ENCODE results near the gene ACSS3.

Gene ACSS3

DNA sequence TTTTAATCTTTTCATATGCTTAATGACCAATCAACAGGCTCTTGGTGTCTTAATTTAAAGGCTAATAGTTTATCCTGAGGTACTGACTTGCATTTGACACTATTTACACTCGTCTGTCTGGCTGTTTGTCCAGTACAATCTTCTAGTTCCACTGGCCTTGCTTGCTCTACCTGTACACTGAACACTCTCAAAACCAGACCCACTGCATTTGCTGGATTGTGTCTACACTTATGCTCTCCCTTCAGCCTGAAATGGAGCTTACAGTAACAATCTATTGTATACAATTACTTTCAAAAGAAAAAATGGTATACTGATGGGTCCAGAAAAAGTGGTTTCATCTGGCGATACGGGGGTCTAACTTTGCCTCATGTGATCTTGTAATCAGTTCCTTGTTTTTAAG lies 2.3 kb upstream of the ACSS3 start:
- TF ChIP-seq, protein P1, sequence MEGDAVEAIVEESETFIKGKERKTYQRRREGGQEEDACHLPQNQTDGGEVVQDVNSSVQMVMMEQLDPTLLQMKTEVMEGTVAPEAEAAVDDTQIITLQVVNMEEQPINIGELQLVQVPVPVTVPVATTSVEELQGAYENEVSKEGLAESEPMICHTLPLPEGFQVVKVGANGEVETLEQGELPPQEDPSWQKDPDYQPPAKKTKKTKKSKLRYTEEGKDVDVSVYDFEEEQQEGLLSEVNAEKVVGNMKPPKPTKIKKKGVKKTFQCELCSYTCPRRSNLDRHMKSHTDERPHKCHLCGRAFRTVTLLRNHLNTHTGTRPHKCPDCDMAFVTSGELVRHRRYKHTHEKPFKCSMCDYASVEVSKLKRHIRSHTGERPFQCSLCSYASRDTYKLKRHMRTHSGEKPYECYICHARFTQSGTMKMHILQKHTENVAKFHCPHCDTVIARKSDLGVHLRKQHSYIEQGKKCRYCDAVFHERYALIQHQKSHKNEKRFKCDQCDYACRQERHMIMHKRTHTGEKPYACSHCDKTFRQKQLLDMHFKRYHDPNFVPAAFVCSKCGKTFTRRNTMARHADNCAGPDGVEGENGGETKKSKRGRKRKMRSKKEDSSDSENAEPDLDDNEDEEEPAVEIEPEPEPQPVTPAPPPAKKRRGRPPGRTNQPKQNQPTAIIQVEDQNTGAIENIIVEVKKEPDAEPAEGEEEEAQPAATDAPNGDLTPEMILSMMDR (IDR thresholded peaks at IDR 0.05; ENCODE audit: low read length, missing control alignments): no peak
- no peak for DNase-seq (ENCODE audit: low read depth)
- H3K4me3 ChIP-seq (replicated peaks; ENCODE audit: low read depth, low read length): no peak overlapping the region

DNA sequence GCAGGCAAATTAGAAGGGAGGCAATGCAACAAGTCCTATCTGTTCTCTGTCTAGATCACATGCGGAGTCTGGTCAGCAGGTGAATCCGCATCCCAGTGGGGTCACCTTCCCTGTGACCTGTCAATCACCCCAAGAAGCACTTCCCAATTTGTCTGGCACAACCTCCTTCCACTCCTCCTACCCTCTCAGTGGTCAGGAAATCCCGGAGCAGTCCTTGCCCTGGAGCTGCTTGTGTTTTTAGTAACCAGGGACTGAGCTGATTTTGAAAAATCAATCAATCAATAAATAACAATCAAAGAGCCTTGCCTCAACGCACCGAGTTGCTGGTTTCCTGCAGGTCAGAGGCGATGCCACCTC lies 572 bp upstream of the ACSS3 start:
- H3K4me3 ChIP-seq (replicated peaks; ENCODE audit: low read depth, low read length): peak overlapping the region; percentile 49
- DNase-seq (ENCODE audit: low read depth): no peak
- TF ChIP-seq, protein P1 (IDR thresholded peaks at IDR 0.05; ENCODE audit: low read length, missing control alignments): no peak

DNA sequence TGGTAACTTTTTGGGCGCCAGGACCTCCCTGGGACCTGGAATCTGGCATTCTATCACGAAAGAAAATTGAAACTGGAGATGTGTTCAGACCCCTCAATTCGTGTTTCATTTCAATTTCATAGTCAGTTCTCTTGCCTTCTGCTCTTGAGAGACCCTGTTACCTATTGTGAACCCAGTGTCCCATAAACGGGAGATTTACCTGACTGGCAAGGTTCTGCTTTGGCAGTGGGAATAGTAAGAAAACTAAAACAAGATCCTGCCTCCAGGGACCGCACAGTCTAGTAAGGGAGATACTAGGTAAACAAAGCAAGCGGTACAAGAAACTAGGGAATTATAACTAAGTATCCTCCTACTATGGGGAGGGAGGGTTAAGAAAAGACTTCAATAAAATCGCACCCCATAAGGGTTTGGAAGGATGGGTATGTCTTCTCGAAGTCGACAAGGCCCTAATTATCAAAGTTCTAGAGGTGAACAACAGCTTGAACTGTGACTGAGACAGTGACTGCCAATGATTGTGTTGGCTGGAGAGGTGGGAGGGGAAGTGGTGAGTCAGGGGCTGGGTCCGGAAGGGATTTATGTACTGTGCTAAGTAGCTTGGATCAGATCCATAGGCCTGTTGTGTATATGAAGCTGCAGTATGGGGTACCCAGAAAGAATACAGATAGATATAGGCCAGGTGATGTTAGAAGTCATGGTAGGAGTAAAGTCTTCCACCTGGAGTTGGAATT lies 754 bp downstream of the ACSS3 start:
- peak overlapping the region; percentile 49 for H3K4me3 ChIP-seq (replicated peaks; ENCODE audit: low read depth, low read length)
- DNase-seq (ENCODE audit: low read depth): peak; percentile 64

DNA sequence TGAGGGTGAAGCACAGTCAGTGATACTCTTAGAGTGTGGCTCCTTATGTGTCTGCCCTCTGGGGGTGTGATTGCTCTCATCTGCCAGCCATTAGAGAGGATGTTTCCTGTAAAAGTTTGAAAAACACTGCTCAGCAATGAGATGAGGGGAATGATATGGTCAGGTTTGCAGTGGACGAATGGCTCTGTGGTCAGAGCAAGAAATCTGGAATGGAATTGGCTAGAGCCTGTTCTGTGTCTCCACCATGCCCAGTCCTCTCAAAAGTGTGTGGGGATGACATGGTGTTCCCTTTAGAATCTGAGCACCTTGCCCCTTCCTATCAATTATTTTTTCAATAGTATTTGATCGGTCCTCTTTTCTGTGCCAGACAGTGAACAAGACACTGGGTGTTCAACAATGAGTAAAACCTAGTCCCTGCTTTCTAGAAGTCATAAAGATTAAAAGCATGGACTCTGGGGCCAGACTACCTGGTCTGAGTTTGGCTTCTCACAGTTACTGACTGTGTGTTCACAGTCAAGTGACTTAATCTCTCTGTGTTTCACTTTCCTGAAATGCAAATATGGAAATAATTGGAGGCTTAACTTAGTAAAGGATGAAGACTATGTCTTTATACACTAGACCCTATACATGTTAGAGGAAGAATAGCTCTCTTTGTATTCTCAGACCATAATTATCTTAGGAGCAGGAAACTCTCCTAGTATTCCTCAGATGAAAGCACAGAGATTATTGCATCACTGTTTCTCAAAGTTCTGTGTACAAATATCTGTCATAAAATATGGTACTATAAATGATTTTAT lies 1.6 kb downstream of the ACSS3 start:
- TF ChIP-seq, protein P1 (IDR thresholded peaks at IDR 0.05; ENCODE audit: low read length, missing control alignments): no peak
- no peak for DNase-seq (ENCODE audit: low read depth)
- no peak overlapping the region for H3K4me3 ChIP-seq (replicated peaks; ENCODE audit: low read depth, low read length)

More for the DNA sequence above, 754 bp downstream of the ACSS3 start:
- TF ChIP-seq, protein P1 (IDR thresholded peaks at IDR 0.05; ENCODE audit: low read length, missing control alignments): no peak

DNA sequence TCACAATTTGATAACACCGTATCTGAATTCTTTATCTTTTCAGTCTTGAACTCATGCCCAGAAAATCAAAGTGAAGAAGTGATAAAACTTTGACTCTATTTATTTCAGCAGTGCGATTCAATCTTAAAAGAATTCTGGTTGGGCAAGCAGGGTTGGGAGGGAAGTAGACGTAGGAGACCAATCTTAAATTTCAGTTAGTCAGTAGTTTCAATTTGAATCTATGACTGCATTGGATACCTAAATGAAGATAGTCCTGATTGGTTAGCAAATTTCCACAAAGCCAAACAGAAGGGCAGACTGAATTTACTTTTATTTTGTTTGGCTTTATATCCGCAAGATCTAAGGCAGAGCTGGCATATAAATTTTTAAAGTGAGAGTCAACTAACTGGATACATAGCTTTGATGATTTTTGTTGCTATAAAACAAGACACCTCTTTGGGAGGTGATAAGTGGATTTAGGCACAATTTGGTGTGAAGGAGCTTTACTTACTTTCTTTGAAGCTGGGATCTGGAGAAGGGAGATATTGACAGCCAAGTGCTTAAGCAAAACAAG lies 2.6 kb downstream of the ACSS3 start:
- DNase-seq (ENCODE audit: low read depth): peak; percentile 20
- H3K4me3 ChIP-seq (replicated peaks; ENCODE audit: low read depth, low read length): no peak overlapping the region
- TF ChIP-seq, protein P1 (IDR thresholded peaks at IDR 0.05; ENCODE audit: low read length, missing control alignments): no peak

DNA sequence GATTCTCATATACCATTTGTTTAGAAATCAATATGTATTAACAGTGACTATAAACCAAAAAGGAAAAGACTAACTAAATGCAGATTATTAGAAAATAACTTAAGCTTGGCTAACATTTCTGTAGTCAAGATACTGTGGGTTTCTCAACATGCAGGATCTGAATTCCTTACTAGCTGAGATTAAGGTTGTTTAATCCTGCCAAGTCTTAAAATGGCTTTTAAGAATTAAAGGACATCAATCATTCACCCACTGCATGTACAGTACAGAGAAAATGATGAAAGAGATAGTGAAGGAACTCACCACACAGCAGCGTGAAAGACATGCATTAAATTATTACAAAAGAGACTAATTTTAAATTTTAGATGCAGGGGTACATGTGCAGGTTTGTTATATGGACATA lies 3.8 kb downstream of the ACSS3 start:
- no peak overlapping the region for H3K4me3 ChIP-seq (replicated peaks; ENCODE audit: low read depth, low read length)
- no peak for DNase-seq (ENCODE audit: low read depth)
- TF ChIP-seq, protein P1 (IDR thresholded peaks at IDR 0.05; ENCODE audit: low read length, missing control alignments): no peak
